ENCODE data around the gene LTF. TPM values are rescaled to one million over a fixed set of nuclear protein-coding genes. Genes with fewer than 3 reads are reported as not detected.

The LTF gene
- total and polyA plus RNA-seq, 2 experiments from 2014 or later = 0.73 to 1.3 TPM

DNA sequence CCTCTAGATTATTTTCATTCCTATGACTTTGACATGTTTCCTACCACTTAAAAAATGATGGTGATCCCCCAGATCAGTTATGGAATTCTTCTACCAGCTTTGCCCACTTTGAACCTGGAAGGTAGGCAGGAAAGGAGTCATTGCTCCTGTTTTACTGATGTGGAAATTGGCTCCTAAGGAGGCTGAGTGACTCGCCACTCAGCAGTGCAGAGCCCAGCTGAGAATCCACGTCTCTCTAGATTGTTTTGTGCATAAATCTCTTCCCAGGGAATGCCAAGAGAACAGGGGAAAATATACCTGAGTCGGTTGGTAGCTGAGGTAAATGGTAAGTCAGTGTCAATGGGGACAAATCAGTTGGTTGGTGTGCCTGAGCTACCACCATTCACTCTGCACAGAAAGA lies 4.7 kb downstream of the LTF start:
- H2AFZ ChIP-seq = no peak overlapping the region
- H3K4me3 ChIP-seq = no peak overlapping the region
- no peaks in the 10 kb centered on the region for H3F3A ChIP-seq (replicated peaks; ENCODE audit: low read depth)
- TF ChIP-seq CTCF (conservative IDR thresholded peaks at IDR 0.05; ENCODE audit: low read depth in 2 of 2) (no peak), CREB1 (CRISPR knock-in tag; IDR thresholded peaks at IDR 0.05; ENCODE audit: low read depth) (no peak), NANOG (IDR thresholded peaks at IDR 0.05; ENCODE audit: borderline replicate concordance) (no peak)
- no peak overlapping the region for H3K27ac ChIP-seq (ENCODE audit: low read depth)
- no peak for DNase-seq (ENCODE audit: low spot score)
- Mint-ChIP-seq H3K27me3 (ENCODE audit: insufficient read depth, low read depth, poor library complexity) (peaks cover 14% of the 10 kb centered on the region), H3K9me3 (no peaks in the 10 kb centered on the region; the same call in 1 of the 3 replicates), H3K27ac (no peak overlapping the region), H3K4me1 (peaks cover 2% of the 10 kb centered on the region), H3K4me3 (no peak overlapping the region), H3K36me3 (ENCODE audit: low read depth) (no peaks in the 10 kb centered on the region)
- no peak overlapping the region for H3K4me2 ChIP-seq
- ATAC-seq = no peak
- H3K27me3 ChIP-seq (ENCODE audit: insufficient read depth) = peaks cover 22% of the 10 kb centered on the region
- no peaks in the 10 kb centered on the region for H3K36me3 ChIP-seq (ENCODE audit: insufficient read depth)
- peaks cover 2% of the 10 kb centered on the region; the same call in 1 of the 2 replicates for H3K4me1 ChIP-seq (ENCODE audit: insufficient read depth)
- no peaks in the 10 kb centered on the region for H3K9me2 ChIP-seq (ENCODE audit: insufficient read depth)
- no peaks in the 10 kb centered on the region for H4K20me1 ChIP-seq (replicated peaks; ENCODE audit: insufficient read depth)
- no peaks in the 10 kb centered on the region for H3K79me2 ChIP-seq (replicated peaks; ENCODE audit: insufficient read depth)

GRCh38 chr3:46456118-46456517 lies 8.6 kb downstream of the LTF start:
- Histone ChIP-seq H3F3A (replicated peaks; ENCODE audit: low read depth) (no peaks in the 10 kb centered on the region), H3K4me3 (no peak overlapping the region), H3K4me1 (ENCODE audit: insufficient read depth) (no peaks in the 10 kb centered on the region), H2AFZ (no peak overlapping the region), H3K4me2 (no peak overlapping the region), H3K36me3 (ENCODE audit: insufficient read depth) (no peaks in the 10 kb centered on the region), H3K79me2 (replicated peaks; ENCODE audit: insufficient read depth) (no peaks in the 10 kb centered on the region), H3K27ac (ENCODE audit: low read depth) (no peak overlapping the region), H4K20me1 (replicated peaks; ENCODE audit: insufficient read depth) (no peaks in the 10 kb centered on the region), H3K27me3 (ENCODE audit: insufficient read depth) (no peaks in the 10 kb centered on the region), H3K9me2 (ENCODE audit: insufficient read depth) (no peaks in the 10 kb centered on the region)
- Mint-ChIP-seq H3K4me3 (no peak overlapping the region), H3K9me3 (no peaks in the 10 kb centered on the region), H3K27me3 (ENCODE audit: insufficient read depth, low read depth, poor library complexity) (peaks cover 2% of the 10 kb centered on the region), H3K4me1 (no peaks in the 10 kb centered on the region), H3K36me3 (ENCODE audit: low read depth) (no peaks in the 10 kb centered on the region), H3K27ac (no peak overlapping the region)
- ATAC-seq = no peak
- DNase-seq (ENCODE audit: low spot score) = no peak
- TF ChIP-seq STAT1 (IDR thresholded peaks at IDR 0.05; ENCODE audit: unreplicated experiment) (no peak), NANOG (IDR thresholded peaks at IDR 0.05; ENCODE audit: borderline replicate concordance) (no peak), EZH2phosphoT487 (IDR thresholded peaks at IDR 0.05; ENCODE audit: unreplicated experiment) (no peak), ZNF331 (CRISPR knock-in tag; IDR thresholded peaks at IDR 0.05; ENCODE audit: low read depth) (no peak), CTCF (conservative IDR thresholded peaks at IDR 0.05; ENCODE audit: low read depth in 2 of 2) (no peak), CREB1 (CRISPR knock-in tag; IDR thresholded peaks at IDR 0.05; ENCODE audit: low read depth) (no peak), ZNF462 (CRISPR knock-in tag; IDR thresholded peaks at IDR 0.05) (no peak)
